ENCODE results near the gene RPL39L.

RPL39L gene

GRCh38 chr3:187101184-187102072 lies 37.9 kb downstream of the RPL39L start:
- DNase-seq: peak; percentile 47

GRCh38 chr3:187098923-187099512 lies 40.3 kb downstream of the RPL39L start:
- no peak for DNase-seq

GRCh38 chr3:187093320-187093719 lies 46.0 kb downstream of the RPL39L start:
- DNase-seq: no peak

GRCh38 chr3:187088701-187089100 lies 50.6 kb downstream of the RPL39L start:
- DNase-seq: no peak

- no peak for DNase-seq
These were observed 52.5 kb downstream of the RPL39L start for GRCh38 chr3:187086831-187087230.

GRCh38 chr3:187085933-187086332 lies 53.4 kb downstream of the RPL39L start:
- DNase-seq: no peak

- no peak for DNase-seq
These were observed 54.2 kb downstream of the RPL39L start for GRCh38 chr3:187085021-187085666.

GRCh38 chr3:187084580-187084979 lies 54.7 kb downstream of the RPL39L start:
- no peak for DNase-seq

- no peak for DNase-seq
These were observed 55.2 kb downstream of the RPL39L start for GRCh38 chr3:187084126-187084525.

GRCh38 chr3:187082758-187083375 lies 56.4 kb downstream of the RPL39L start:
- no peak for DNase-seq

- no peak for DNase-seq
These were observed 58.4 kb downstream of the RPL39L start for GRCh38 chr3:187080799-187081450.

- no peak for DNase-seq
These were observed 59.9 kb downstream of the RPL39L start for GRCh38 chr3:187079090-187080022.

GRCh38 chr3:187077537-187077936 lies 61.8 kb downstream of the RPL39L start:
- no peak for DNase-seq

- DNase-seq: no peak
These were observed 62.2 kb downstream of the RPL39L start for GRCh38 chr3:187077085-187077484.

GRCh38 chr3:187076297-187076696 lies 63.0 kb downstream of the RPL39L start:
- no peak for DNase-seq

- DNase-seq: no peak
These were observed 64.5 kb downstream of the RPL39L start for GRCh38 chr3:187074846-187075245.

GRCh38 chr3:187073581-187074098 lies 65.7 kb downstream of the RPL39L start:
- no peak for DNase-seq

GRCh38 chr3:187072511-187072910 lies 66.8 kb downstream of the RPL39L start:
- no peak for DNase-seq

GRCh38 chr3:187072102-187072501 lies 67.2 kb downstream of the RPL39L start:
- no peak for DNase-seq
